LNCAP (cell line): ENCODE results near the gene ANXA6.

Experiments used
- TF ChIP-seq, protein P1 (sequence below): fragments of 450-650 bp; IDR thresholded peaks from 2 replicates; pipeline ENCODE4 v1.5.1; 2017; ENCODE audit warnings: mild to moderate bottlenecking

Gene ANXA6

DNA sequence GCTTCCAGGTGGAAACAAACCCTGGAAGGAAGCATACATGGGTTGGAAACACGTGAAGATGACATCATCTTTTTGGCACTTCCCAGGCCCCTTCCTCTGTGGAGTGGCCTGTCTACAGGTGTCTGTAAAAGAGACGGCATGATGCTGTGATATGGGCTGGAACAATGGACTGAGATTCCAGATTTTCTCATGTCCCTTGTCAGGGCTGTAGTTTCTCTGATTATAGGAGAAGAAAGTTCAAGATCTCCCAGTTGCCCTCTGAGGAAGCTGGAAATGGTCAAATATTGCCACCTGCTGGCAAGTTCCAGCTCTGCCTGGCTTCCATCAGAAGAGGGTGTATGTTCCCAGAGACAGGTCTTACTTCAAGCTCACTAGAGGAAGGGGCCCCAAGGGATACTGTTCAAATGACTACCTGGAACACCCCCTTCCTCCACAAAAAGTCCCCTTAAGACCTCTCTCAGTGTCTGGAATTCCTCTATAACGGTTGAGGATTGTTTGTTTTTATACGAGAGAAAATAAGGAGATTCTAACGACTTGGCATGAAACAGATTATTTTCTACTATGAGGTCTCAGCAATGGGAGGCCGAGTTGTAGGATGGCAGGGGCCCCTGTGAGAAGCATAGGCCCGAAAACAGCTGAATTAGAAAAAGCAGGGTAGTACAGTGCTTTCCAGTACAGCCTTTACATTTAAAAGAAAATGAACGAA lies 7.3 kb upstream of the ANXA6 start:
- TF ChIP-seq, protein P1, sequence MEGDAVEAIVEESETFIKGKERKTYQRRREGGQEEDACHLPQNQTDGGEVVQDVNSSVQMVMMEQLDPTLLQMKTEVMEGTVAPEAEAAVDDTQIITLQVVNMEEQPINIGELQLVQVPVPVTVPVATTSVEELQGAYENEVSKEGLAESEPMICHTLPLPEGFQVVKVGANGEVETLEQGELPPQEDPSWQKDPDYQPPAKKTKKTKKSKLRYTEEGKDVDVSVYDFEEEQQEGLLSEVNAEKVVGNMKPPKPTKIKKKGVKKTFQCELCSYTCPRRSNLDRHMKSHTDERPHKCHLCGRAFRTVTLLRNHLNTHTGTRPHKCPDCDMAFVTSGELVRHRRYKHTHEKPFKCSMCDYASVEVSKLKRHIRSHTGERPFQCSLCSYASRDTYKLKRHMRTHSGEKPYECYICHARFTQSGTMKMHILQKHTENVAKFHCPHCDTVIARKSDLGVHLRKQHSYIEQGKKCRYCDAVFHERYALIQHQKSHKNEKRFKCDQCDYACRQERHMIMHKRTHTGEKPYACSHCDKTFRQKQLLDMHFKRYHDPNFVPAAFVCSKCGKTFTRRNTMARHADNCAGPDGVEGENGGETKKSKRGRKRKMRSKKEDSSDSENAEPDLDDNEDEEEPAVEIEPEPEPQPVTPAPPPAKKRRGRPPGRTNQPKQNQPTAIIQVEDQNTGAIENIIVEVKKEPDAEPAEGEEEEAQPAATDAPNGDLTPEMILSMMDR: peak; percentile 89

DNA sequence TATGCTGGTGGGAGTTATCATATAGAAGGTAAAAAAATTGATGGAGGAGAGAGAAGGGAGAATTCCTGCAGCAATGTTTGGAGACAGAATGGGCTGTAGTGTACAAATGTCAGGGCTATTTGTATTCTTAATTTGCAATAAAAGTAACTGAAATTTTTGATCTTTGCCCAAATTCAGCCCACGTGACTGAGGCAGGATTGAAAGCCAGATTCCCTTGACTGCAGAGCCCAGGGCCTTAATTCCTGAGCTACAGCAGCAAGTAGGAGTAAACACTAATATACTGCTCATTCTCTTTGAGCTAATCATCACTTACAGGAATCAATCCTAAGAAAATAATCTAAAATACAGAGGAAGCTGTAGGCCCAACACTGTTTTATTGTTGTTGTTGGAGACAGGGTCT lies 5.2 kb upstream of the ANXA6 start:
- TF ChIP-seq, protein P1: no peak

DNA sequence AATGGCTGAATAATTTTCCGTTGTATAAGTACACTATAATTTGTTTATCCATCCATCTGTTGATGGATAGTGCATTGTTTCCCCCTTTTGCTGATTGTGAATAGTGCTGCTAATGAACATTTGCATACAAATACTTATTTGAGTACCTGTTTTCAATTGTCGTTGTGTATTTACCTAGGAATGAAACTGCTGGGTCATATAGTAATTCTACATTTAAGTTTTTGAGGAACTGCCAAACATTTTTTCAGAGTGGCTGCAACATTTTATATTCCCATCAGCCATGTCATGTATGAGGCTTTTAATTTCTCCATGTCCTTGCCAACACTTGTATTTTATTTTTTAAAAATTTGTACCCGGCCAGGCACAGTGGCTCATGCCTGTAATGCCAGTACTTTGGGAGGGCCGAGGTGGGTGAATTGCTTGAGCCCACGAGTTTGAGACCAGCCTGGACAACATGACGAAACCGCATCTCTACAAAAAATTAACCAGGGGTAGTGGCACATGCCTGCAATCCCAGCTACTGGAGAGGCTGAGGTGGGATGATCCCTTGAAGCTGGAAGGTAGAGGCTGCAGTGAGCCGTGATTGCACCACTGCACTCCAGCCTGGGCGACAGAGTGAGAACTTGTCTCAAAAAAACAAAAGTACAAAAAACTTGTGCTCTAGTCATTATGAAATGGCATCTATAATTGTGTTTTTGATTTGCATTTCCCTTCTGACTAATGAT lies 2.2 kb upstream of the ANXA6 start:
- TF ChIP-seq, protein P1: no peak

DNA sequence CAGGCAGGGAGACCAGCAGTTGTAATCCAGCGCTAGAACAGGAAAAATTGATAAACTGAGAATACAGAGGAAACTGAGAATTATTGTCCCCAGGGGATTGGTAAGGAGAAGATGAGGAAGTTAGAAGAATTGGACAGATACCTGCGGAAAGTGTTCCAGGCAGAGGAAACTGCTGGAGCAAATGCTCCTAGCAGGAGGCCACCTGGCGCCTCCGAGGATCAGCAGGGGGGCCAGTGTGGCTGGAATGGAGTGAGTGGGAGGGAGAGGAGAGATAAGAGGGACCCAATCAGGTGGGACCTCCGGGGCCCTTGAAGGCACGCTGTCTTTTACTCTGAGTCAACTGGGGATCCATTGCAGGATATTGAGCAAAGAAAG lies 695 bp upstream of the ANXA6 start:
- TF ChIP-seq, protein P1: no peak

DNA sequence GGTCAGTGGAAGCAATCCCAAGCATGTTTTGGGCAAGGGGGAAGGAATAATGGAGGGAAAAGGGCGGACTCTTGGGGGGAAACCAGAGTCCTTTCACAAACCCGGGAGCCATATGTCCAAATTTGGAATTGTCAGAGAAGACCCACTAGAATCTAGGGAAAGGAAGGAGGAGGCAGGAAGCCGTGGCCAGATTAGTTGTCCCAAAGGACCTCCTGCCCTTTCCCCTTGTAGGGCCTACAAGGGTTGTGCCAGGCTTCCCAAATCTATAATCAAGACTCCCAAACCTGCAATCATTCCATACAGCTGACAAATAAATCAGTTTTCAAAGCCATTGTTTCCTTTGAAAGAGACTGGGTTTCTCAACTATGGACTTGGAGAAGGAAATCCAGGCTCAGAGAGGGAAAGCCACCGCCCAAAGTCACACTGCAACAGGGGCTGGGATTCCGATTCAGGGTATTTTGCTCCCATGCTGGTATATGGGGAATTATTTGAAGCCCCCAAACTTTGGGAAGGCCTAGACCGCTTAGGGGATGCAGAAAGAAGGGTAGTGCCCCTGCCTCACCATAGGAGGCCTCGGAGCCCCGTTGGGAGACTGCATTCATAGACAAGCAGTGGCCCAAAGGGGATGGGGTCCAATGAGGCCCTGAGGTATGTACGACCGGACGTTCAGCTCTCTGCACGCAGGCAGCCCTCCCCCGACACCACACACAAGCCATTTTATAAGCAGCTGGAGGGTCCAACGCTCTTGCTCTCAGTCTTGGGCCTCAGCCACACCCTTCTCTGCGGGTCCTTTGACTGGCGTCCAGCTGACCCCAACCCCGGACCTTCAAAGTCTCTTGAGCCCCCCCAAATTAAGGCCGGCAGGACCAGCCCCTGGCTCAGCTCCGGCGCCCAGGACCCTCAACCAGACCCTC lies 815 bp downstream of the ANXA6 start:
- TF ChIP-seq, protein P1: no peak

DNA sequence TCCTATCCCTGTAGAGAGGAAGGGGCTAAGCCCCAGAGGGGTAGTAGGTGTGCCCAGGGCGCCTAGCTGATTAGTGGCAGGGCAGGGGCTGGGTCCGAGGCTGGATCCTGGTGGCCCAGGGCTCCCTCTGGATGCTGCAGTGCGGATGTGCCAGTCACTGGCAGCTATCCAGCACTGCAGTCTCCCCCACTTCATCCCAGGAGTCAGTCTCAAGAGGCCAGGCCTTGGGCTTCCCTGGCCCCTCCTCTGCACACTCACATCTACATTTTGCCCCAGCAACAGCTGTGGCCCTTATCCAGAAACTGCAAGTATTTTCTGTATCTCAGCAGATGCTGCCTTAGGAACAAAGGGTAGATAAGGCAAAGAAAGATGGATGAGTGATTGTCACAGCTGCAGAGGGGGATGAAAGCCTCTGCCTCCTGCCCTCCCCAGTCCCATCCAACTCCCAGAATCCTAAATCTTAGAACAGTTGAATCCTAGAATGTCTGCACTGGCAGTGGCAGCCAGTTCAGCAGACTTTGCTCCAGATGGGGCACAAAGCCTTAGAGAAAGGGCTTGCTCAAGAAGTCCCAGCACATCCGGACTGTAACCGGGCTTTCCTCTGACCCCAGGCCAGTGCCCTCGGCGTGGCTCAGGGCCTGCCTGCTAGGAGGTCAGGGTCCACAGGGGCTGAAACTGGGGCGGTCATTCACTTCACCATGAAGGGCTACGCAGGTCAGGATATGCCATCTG lies 1.6 kb downstream of the ANXA6 start:
- TF ChIP-seq, protein P1: no peak
